IPS DF 6.9 (cell line): ENCODE measurements around the gene CISD3.
"Not testable (repeated sequence)": the region's sequence is repeated elsewhere in the genome, so short reads cannot be mapped to it uniquely, and the experiment has no call there.

Experiments
- DNase-seq: peaks from one replicate; pipeline ENCODE4 v3.0.0-alpha.2; 2013; ENCODE audit warnings: low read depth, low spot score
- H3K27ac ChIP-seq: one replicate; pipeline ENCODE4 v1.5.1; 2013; ENCODE audit warnings: low read length, control low read depth
- H3K27me3 ChIP-seq: 2 replicates; pipeline ENCODE4 v1.6.1; 2013; ENCODE audit warnings: mild to moderate bottlenecking, low read length; ENCODE audit not compliant: control insufficient read depth, insufficient read depth
- H3K36me3 ChIP-seq: 2 replicates; pipeline ENCODE4 v1.6.1; 2013; ENCODE audit warnings: low read length; ENCODE audit not compliant: control insufficient read depth, insufficient read depth
- H3K4me1 ChIP-seq: 2 replicates; pipeline ENCODE4 v1.6.1; 2013; ENCODE audit warnings: low read length; ENCODE audit not compliant: control insufficient read depth, insufficient read depth
- H3K4me3 ChIP-seq: 2 replicates; pipeline ENCODE4 v1.5.1; 2013; ENCODE audit warnings: mild to moderate bottlenecking, low read length
- H3K9me3 ChIP-seq: 2 replicates; pipeline ENCODE4 v1.6.1; 2013; ENCODE audit warnings: low read length, inconsistent platforms; ENCODE audit not compliant: control insufficient read depth, insufficient read depth
- WGBS: extraction: QIAGEN DNeasy Blood & Tissue Kit; methylation state at CpG from one replicate; pipeline ENCODE4 v1.1.7; 2013; ENCODE audit warnings: mixed read lengths, missing lambda C conversion rate; ENCODE audit not compliant: insufficient read length, insufficient coverage; 5-methylcytosine and 5-hydroxymethylcytosine counted together

The CISD3 gene

GRCh38 chr17:38717139-38717745 is 12.9 kb upstream of the CISD3 start:
- no peaks in the 10 kb centered on the region for H3K36me3 ChIP-seq
- H3K27ac ChIP-seq, result no peak overlapping the region
- peaks cover 2% of the 10 kb centered on the region; the same call in 1 of the 2 replicates for H3K27me3 ChIP-seq
- no CpG with 5 or more reads among the region's 12 CpGs for WGBS
- H3K4me1 ChIP-seq, result peaks cover 19% of the 10 kb centered on the region
- no peak for DNase-seq
- no peak overlapping the region for H3K4me3 ChIP-seq
- H3K9me3 ChIP-seq, result no peaks in the 10 kb centered on the region

DNA sequence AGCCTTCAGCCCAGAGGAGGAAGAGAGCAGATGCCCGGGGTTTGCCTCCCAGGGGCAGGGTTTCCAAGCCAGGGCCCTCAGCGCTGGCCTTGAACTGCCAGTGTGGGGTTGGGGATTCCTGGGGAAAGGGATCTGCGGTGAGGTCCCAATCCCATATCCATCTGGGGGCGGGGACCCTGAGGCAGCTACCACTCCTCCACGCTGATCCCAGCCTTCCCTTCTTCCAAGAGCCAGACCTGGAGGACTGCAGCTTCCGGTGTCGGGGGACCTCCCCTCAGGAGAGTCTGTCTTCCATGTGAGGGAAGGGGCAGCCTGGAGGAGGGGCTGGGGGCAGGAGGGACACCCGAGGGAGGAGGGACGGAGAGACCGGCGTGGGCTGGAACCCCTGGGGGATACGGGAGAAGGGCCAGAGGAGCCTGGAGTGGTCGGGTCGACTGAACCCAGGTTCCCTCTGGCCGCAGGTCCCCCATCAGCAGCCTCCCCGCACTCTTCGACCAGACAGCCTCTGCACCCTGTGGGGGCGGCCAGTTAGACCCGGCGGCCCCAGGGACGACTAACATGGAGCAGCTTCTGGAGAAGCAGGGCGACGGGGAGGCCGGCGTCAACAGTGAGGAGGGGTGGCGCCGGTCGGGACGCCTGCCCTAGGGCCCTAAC is 10.7 kb upstream of the CISD3 start:
- Histone ChIP-seq H3K36me3 (no peaks in the 10 kb centered on the region), H3K27me3 (peaks cover 2% of the 10 kb centered on the region; the same call in 1 of the 2 replicates), H3K4me3 (peak overlapping the region; percentile 22; the same call in 1 of the 2 replicates)

GRCh38 chr17:38719943-38720641 is 10.0 kb upstream of the CISD3 start:
- no peaks in the 10 kb centered on the region for H3K9me3 ChIP-seq
- peak overlapping the region; percentile 22; the same call in 1 of the 2 replicates for H3K4me3 ChIP-seq
- peaks cover 2% of the 10 kb centered on the region; the same call in 1 of the 2 replicates for H3K27me3 ChIP-seq
- no peaks in the 10 kb centered on the region for H3K36me3 ChIP-seq
- H3K4me1 ChIP-seq, result peaks cover 16% of the 10 kb centered on the region
- WGBS, result no CpG with 5 or more reads among the region's 39 CpGs
- DNase-seq, result peak; percentile 84
- no peak overlapping the region for H3K27ac ChIP-seq

More for the DNA sequence above, 10.7 kb upstream of the CISD3 start:
- H3K4me1 ChIP-seq, result peaks cover 16% of the 10 kb centered on the region
- no CpG with 5 or more reads among the region's 29 CpGs for WGBS
- H3K27ac ChIP-seq, result no peak overlapping the region
- no peaks in the 10 kb centered on the region for H3K9me3 ChIP-seq
- DNase-seq, result no peak

- H3K27me3 ChIP-seq, result peaks cover 2% of the 10 kb centered on the region; the same call in 1 of the 2 replicates
- H3K4me1 ChIP-seq, result peaks cover 12% of the 10 kb centered on the region
These were observed 9.2 kb upstream of the CISD3 start for GRCh38 chr17:38720941-38721340.

GRCh38 chr17:38721802-38722201 is 8.3 kb upstream of the CISD3 start:
- no peak overlapping the region for H3K4me3 ChIP-seq
- WGBS, result no CpG with 5 or more reads among the region's 16 CpGs
- peaks cover 12% of the 10 kb centered on the region for H3K4me1 ChIP-seq
- no peak overlapping the region for H3K27ac ChIP-seq
- H3K27me3 ChIP-seq, result peaks cover 2% of the 10 kb centered on the region; the same call in 1 of the 2 replicates
- no peaks in the 10 kb centered on the region for H3K36me3 ChIP-seq
- no peak for DNase-seq
- no peaks in the 10 kb centered on the region for H3K9me3 ChIP-seq

More at GRCh38 chr17:38720941-38721340, 9.2 kb upstream of the CISD3 start:
- Histone ChIP-seq H3K9me3 (no peaks in the 10 kb centered on the region), H3K36me3 (no peaks in the 10 kb centered on the region), H3K4me3 (no peak overlapping the region), H3K27ac (no peak overlapping the region)
- no peak for DNase-seq
- no CpG with 5 or more reads among the region's 6 CpGs for WGBS

DNA sequence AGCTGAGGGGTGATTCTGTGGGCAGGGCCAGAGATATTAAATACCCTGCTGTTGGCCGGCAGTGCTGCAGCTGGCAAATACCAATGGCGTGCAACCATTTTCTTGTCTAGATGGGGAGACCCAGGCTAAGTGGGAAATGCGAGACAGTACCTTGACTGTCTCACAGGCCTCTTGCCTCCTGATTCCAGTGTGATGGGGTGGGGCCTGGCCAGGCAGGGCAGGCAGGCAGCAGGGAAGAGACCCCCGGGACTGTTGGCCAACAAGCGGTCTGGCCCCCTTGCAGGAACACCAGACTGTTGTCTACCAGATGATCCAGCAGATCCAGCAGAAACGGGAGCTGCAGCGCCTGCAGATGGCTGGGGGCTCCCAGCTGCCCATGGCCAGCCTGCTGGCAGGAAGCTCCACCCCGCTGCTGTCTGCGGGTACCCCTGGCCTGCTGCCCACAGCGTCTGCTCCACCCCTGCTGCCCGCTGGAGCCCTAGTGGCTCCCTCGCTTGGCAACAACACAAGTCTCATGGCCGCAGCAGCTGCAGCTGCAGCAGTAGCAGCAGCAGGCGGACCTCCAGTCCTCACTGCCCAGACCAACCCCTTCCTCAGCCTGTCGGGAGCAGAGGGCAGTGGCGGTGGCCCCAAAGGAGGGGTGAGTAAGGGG is 5.7 kb upstream of the CISD3 start:
- H3K9me3 ChIP-seq, result no peaks in the 10 kb centered on the region
- no peaks in the 10 kb centered on the region for H3K36me3 ChIP-seq
- H3K27ac ChIP-seq, result no peak overlapping the region
- no peak overlapping the region for H3K4me3 ChIP-seq
- peaks cover 8% of the 10 kb centered on the region; the same call in 1 of the 2 replicates for H3K27me3 ChIP-seq
- peaks cover 5% of the 10 kb centered on the region; the same call in 1 of the 2 replicates for H3K4me1 ChIP-seq
- no peak for DNase-seq
- no CpG with 5 or more reads among the region's 16 CpGs for WGBS

DNA sequence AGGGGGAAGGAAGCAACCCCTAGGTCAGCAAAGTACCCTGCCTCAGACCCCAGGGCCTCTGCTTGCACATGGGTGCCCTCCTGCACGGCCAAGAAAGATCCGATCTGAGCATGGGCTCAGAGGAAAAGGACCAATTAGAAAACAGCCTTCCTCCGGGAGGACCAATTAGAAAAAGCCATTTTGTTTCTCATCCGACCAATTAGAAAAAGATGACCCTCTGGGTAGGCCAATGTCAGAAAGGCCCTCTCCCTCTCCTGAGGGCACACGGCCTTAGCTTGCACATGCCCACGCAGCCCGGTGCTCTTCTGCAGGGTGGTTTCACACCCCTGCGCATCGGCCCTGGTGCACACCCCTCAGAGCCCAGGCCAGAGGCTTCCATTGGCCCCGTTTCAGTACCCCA is 5.1 kb upstream of the CISD3 start:
- H3K36me3 ChIP-seq, result no peaks in the 10 kb centered on the region
- no peaks in the 10 kb centered on the region for H3K9me3 ChIP-seq
- peaks cover 8% of the 10 kb centered on the region; the same call in 1 of the 2 replicates for H3K27me3 ChIP-seq
- no peak overlapping the region for H3K27ac ChIP-seq
- no peak for DNase-seq
- H3K4me1 ChIP-seq, result peaks cover 7% of the 10 kb centered on the region; the same call in 1 of the 2 replicates
- WGBS, result no CpG with 5 or more reads among the region's 10 CpGs
- no peak overlapping the region for H3K4me3 ChIP-seq

- H3K27me3 ChIP-seq, H3K4me3 ChIP-seq, DNase-seq, H3K9me3 ChIP-seq, H3K36me3 ChIP-seq, H3K4me1 ChIP-seq, H3K27ac ChIP-seq: not testable (repeated sequence)
- WGBS, result no CpG with 5 or more reads among the region's 8 CpGs
These were observed 4.0 kb upstream of the CISD3 start for GRCh38 chr17:38726145-38726544.

GRCh38 chr17:38727736-38728135 is 2.4 kb upstream of the CISD3 start:
- no CpG with 5 or more reads among the region's 5 CpGs for WGBS
- no peak overlapping the region for H3K27ac ChIP-seq
- H3K4me3 ChIP-seq, result no peak overlapping the region
- H3K9me3 ChIP-seq, result no peaks in the 10 kb centered on the region
- no peaks in the 10 kb centered on the region for H3K36me3 ChIP-seq
- peaks cover 5% of the 10 kb centered on the region; the same call in 1 of the 2 replicates for H3K27me3 ChIP-seq
- peaks cover 8% of the 10 kb centered on the region for H3K4me1 ChIP-seq
- DNase-seq, result no peak

- peaks cover 5% of the 10 kb centered on the region; the same call in 1 of the 2 replicates for H3K27me3 ChIP-seq
- H3K4me1 ChIP-seq, result peaks cover 8% of the 10 kb centered on the region
- no peak overlapping the region for H3K27ac ChIP-seq
- no peaks in the 10 kb centered on the region for H3K36me3 ChIP-seq
- DNase-seq, result no peak
- H3K9me3 ChIP-seq, result no peaks in the 10 kb centered on the region
- WGBS, result no CpG with 5 or more reads among the region's 8 CpGs
- no peak overlapping the region for H3K4me3 ChIP-seq
These were observed 1.8 kb upstream of the CISD3 start for GRCh38 chr17:38728290-38728831.
